Mesenchymal stem cell (in vitro differentiated cells and primary cell): ENCODE measurements around the gene EIF6.

Experiments used
- DNase-seq: peaks from one replicate; pipeline ENCODE4 v3.0.0-alpha.2; 2013
- H2AFZ ChIP-seq: one replicate; pipeline ENCODE4 v1.6.1; 2013; ENCODE audit warnings: low read depth, mild to moderate bottlenecking, control low read depth, inconsistent platforms, low read length, moderate library complexity
- H2AK5ac ChIP-seq: 2 replicates; pipeline ENCODE4 v1.6.1; 2013; ENCODE audit warnings: low read length, moderate library complexity, mild to moderate bottlenecking, inconsistent platforms; ENCODE audit not compliant: severe bottlenecking
- H2BK120ac ChIP-seq: one replicate; pipeline ENCODE4 v1.6.1; 2013; ENCODE audit warnings: low read depth, mild to moderate bottlenecking, inconsistent platforms, low read length, moderate library complexity
- H2BK12ac ChIP-seq, 2 experiments: one replicate each; pipeline ENCODE4 v1.6.1; 2013; ENCODE audit warnings: inconsistent platforms in 2 of 2, low read length in 2 of 2, mild to moderate bottlenecking in 2 of 2, moderate library complexity in 2 of 2, control low read depth in 1 of 2
- H2BK15ac ChIP-seq: one replicate; pipeline ENCODE4 v1.6.1; 2013; ENCODE audit warnings: mild to moderate bottlenecking, low read depth, inconsistent platforms; ENCODE audit not compliant: poor library complexity, severe bottlenecking
- H2BK5ac ChIP-seq: 2 replicates; pipeline ENCODE4 v1.6.1; 2013; ENCODE audit warnings: low read depth, mild to moderate bottlenecking, low read length, control low read depth, inconsistent platforms; ENCODE audit not compliant: poor library complexity, severe bottlenecking
- H3K14ac ChIP-seq, 2 experiments: one replicate each; pipeline ENCODE4 v1.6.1; 2013; ENCODE audit warnings: inconsistent platforms in 2 of 2, low read length in 2 of 2, control low read depth in 1 of 2, mild to moderate bottlenecking in 1 of 2, moderate library complexity in 1 of 2
- H3K18ac ChIP-seq, 2 experiments: one replicate each; pipeline ENCODE4 v1.6.1; 2013; ENCODE audit warnings: inconsistent platforms in 2 of 2, low read length in 2 of 2, control low read depth in 1 of 2, low read depth in 1 of 2, mild to moderate bottlenecking in 1 of 2
- H3K23ac ChIP-seq, 2 experiments: one replicate each; pipeline ENCODE4 v1.6.1; 2013; ENCODE audit warnings: inconsistent platforms in 2 of 2, low read length in 2 of 2, mild to moderate bottlenecking in 2 of 2, moderate library complexity in 2 of 2, control low read depth in 1 of 2
- H3K27ac ChIP-seq: 2 replicates; pipeline ENCODE4 v1.5.1; 2013; ENCODE audit warnings: mild to moderate bottlenecking, moderate library complexity, low read length, control low read depth, inconsistent platforms; ENCODE audit not compliant: poor library complexity, severe bottlenecking
- H3K27me3 ChIP-seq, 2 experiments: 2 replicates each; pipeline versions ENCODE4 v1.6.1 to v1.7.0; 2013; ENCODE audit warnings: low read length in 2 of 2, mild to moderate bottlenecking in 2 of 2, moderate library complexity in 2 of 2, control low read depth in 1 of 2, inconsistent platforms in 1 of 2; ENCODE audit not compliant: control insufficient read depth in 1 of 2, insufficient read depth in 1 of 2
- H3K36me3 ChIP-seq, 2 experiments: 2 replicates each; pipeline versions ENCODE4 v1.6.1 to v1.7.0; 2013; ENCODE audit warnings: low read length in 2 of 2, control low read depth in 1 of 2, inconsistent platforms in 1 of 2, low read depth in 1 of 2, mild to moderate bottlenecking in 1 of 2; ENCODE audit not compliant: insufficient read depth in 2 of 2, control insufficient read depth in 1 of 2
- H3K4ac ChIP-seq, 2 experiments: one replicate each; pipeline ENCODE4 v1.6.1; 2013; ENCODE audit warnings: inconsistent platforms in 2 of 2, low read length in 2 of 2, mild to moderate bottlenecking in 2 of 2, moderate library complexity in 2 of 2, control low read depth in 1 of 2, low read depth in 1 of 2
- H3K4me1 ChIP-seq: 2 replicates; pipeline ENCODE4 v1.6.1; 2013; ENCODE audit warnings: low read depth, low read length, control low read depth; ENCODE audit not compliant: control insufficient read depth, insufficient read depth
- H3K4me2 ChIP-seq: 2 replicates; pipeline ENCODE4 v1.6.1; 2013; ENCODE audit warnings: low read length, mild to moderate bottlenecking, inconsistent platforms; ENCODE audit not compliant: poor library complexity, severe bottlenecking
- H3K4me3 ChIP-seq, 2 experiments: 2 replicates each; pipeline versions ENCODE4 v1.5.1 to v1.7.0; 2013; ENCODE audit warnings: low read length in 2 of 2, mild to moderate bottlenecking in 2 of 2, control low read depth in 1 of 2, low read depth in 1 of 2; ENCODE audit not compliant: insufficient read depth in 1 of 2
- H3K79me1 ChIP-seq: replicated peaks from 2 replicates; pipeline ENCODE4 v1.6.1; 2013; ENCODE audit warnings: mild to moderate bottlenecking, control low read depth, low read length, inconsistent platforms; ENCODE audit not compliant: poor library complexity, severe bottlenecking
- H3K9ac ChIP-seq: 2 replicates; pipeline ENCODE4 v1.7.0; 2013; ENCODE audit warnings: mild to moderate bottlenecking, low read length, moderate library complexity
- H3K9me3 ChIP-seq: 2 replicates; pipeline ENCODE4 v1.7.0; 2013; ENCODE audit warnings: mild to moderate bottlenecking, low read length; ENCODE audit not compliant: control insufficient read depth
- H4K8ac ChIP-seq: one replicate; pipeline ENCODE4 v1.6.1; 2013; ENCODE audit warnings: inconsistent platforms, mild to moderate bottlenecking, low read length, moderate library complexity
- H4K91ac ChIP-seq: one replicate; pipeline ENCODE4 v1.6.1; 2013; ENCODE audit warnings: mild to moderate bottlenecking, low read length, inconsistent platforms
- WGBS: methylation state at CpG from one replicate; pipeline ENCODE4 v1.1.7; 2013; ENCODE audit warnings: mixed read lengths; 5-methylcytosine and 5-hydroxymethylcytosine counted together

The EIF6 gene

DNA sequence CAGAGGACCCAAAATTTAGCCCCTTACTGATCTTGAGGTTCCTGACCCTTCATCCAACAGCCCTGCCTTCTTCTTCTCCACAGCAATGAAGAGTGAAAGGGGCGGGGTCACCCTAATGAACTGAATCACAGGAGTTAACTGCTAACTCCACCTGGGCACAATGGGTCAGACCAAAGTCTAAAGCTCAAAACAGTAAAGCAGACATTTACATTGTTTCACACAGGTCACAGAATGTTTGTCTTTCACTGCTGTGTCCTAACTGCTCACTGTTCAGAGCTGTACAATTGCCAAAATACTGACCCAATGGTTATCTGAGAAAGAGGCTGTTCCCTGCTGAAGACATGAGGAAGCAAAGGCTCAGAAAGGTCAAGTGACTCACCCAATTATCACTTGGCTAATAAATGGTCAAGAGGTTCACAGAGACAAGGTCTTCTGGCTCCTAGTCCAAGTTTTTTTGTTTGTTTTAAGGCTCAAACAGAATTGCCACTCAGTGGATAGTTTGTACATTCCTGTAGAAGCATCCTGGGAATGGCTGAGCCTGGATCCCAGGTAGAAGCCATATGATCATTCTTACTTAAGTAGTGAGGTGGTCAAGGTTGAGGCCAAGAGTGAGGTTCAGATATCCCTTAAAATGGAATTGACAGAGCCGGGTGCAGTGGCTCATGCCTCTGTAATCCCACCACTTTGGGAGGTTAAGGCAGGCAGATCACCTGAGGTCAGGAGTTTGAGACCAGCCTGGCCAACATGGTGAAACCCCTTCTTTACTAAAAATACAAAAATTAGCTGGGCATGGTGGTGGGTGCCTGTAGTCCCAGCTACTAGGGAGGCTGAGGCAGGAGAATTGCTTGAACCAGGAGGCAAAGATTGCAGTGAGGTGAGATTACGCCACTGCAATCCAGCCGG, 42.8 kb upstream of the EIF6 start:
- Histone ChIP-seq H4K91ac (no peak overlapping the region), H2BK15ac (no peak overlapping the region)
- WGBS, result 82% methylated on average over 4 of the region's 4 CpGs

DNA sequence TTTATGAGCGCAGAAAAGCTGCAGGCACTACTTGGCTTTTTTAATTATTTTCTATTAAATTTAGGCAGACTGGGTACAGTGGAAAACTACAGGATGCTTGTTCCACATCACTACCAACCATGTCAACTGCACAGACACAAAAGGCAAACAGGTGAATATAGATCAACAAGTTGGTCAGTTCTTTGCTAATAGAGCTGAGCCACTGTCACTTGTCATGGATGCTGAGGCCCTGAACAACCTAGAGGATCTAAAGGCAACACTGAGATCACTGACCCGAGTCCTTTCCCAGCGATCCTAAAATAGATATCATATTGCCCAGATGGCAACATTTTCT, 42.1 kb upstream of the EIF6 start:
- Histone ChIP-seq H3K4me3 (peak overlapping the region in 1 of 2 experiments; percentile 1), H2BK12ac (peak overlapping the region in 1 of 2 experiments; percentile 4), H3K27ac (no peak overlapping the region), H3K4ac (peak overlapping the region in 1 of 2 experiments; percentile 10), H3K79me1 (peaks cover 4% of the 10 kb centered on the region), H2AK5ac (peak overlapping the region; percentile 84), H2BK120ac (no peak overlapping the region), H4K8ac (no peak overlapping the region), H3K14ac (no peak overlapping the region), H2AFZ (no peak overlapping the region), H3K27me3 (no peaks in the 10 kb centered on the region), H3K18ac (peak overlapping the region in 1 of 2 experiments; percentile 25), H2BK15ac (no peak overlapping the region), H3K4me1 (peaks cover 6% of the 10 kb centered on the region), H4K91ac (no peak overlapping the region), H3K9me3 (no peaks in the 10 kb centered on the region), H3K36me3 (peaks cover 0 to 13% of the 10 kb centered on the region in 2 experiments), H3K23ac (no peak overlapping the region), H3K9ac (no peak overlapping the region), H3K4me2 (no peak overlapping the region), H2BK5ac (no peak overlapping the region)
- no peak for DNase-seq
- 82% methylated on average over 2 of the region's 3 CpGs for WGBS

More for the DNA sequence above, 42.8 kb upstream of the EIF6 start:
- H3K23ac ChIP-seq, result no peak overlapping the region
- no peaks in the 10 kb centered on the region for H3K27me3 ChIP-seq
- peak overlapping the region in 1 of 2 experiments; percentile 25 for H3K18ac ChIP-seq
- H3K9me3 ChIP-seq, result no peaks in the 10 kb centered on the region
- H3K4ac ChIP-seq, result no peak overlapping the region
- peak overlapping the region; percentile 5 for H3K27ac ChIP-seq
- no peak overlapping the region for H2BK120ac ChIP-seq
- H3K14ac ChIP-seq, result no peak overlapping the region
- no peak overlapping the region for H2AFZ ChIP-seq
- no peak overlapping the region for H4K8ac ChIP-seq
- peaks cover 4% of the 10 kb centered on the region for H3K79me1 ChIP-seq
- H3K9ac ChIP-seq, result no peak overlapping the region
- H2AK5ac ChIP-seq, result peak overlapping the region; percentile 84
- DNase-seq, result peak; percentile 66
- H2BK12ac ChIP-seq, result peak overlapping the region in 1 of 2 experiments; percentile 59
- peak overlapping the region in 1 of 2 experiments; percentile 1 for H3K4me3 ChIP-seq
- H2BK5ac ChIP-seq, result no peak overlapping the region
- H3K4me2 ChIP-seq, result no peak overlapping the region
- H3K36me3 ChIP-seq, result peaks cover 2 to 19% of the 10 kb centered on the region in 2 experiments
- peaks cover 6% of the 10 kb centered on the region for H3K4me1 ChIP-seq

DNA sequence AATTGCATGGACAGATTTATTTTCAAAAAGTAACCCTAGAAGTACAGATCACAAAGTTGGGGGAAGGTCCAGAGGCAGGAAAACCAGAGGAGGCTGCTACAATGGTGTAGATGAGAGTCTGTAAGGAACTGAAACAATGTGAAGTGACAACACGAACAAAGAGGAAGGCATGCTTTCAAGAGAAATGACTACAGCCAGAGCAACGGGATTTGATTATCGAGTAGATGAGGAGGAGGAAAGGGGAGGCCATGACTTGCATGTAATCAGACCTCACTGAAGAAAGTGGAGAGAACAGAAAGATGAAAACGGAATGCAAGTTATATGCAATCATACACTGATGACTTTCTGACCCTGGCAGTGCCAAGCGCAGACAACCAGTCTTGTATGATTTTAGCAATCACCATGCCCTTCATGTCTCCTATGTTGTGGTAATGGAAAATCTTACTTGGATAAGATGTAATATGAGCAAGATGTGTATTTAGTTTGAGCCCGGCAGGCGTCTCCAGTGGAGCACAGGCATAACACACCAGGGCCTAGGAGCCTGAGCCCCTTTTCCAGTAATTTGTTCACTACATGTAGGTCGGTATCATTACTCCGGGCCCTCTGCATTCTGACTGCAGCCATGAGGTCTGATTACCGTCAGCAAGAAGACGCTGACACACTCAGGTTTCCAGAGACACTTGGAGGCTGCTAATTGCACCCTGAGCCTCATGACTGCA, 41.6 kb upstream of the EIF6 start:
- H3K79me1 ChIP-seq, result peaks cover 4% of the 10 kb centered on the region
- H3K4ac ChIP-seq, result peak overlapping the region in 1 of 2 experiments; percentile 10
- 72% methylated on average over 11 of the region's 11 CpGs for WGBS
- H3K4me2 ChIP-seq, result no peak overlapping the region
- no peak overlapping the region for H2BK15ac ChIP-seq
- no peak overlapping the region for H2BK5ac ChIP-seq
- H2AK5ac ChIP-seq, result peak overlapping the region; percentile 50
- peaks cover 6% of the 10 kb centered on the region for H3K4me1 ChIP-seq
- no peak overlapping the region for H3K9ac ChIP-seq
- H3K36me3 ChIP-seq, result peaks cover 0 to 10% of the 10 kb centered on the region in 2 experiments
- no peak overlapping the region for H3K14ac ChIP-seq
- no peak overlapping the region for H2AFZ ChIP-seq
- peak overlapping the region in 1 of 2 experiments; percentile 30 for H3K18ac ChIP-seq
- H3K4me3 ChIP-seq, result no peak overlapping the region
- H3K9me3 ChIP-seq, result no peaks in the 10 kb centered on the region
- peak overlapping the region; percentile 7 to 12 for H2BK12ac ChIP-seq
- no peak overlapping the region for H3K23ac ChIP-seq
- no peak overlapping the region for H3K27ac ChIP-seq
- no peak overlapping the region for H4K91ac ChIP-seq
- no peak overlapping the region for H4K8ac ChIP-seq
- H3K27me3 ChIP-seq, result no peaks in the 10 kb centered on the region
- no peak overlapping the region for H2BK120ac ChIP-seq
- no peak for DNase-seq

DNA sequence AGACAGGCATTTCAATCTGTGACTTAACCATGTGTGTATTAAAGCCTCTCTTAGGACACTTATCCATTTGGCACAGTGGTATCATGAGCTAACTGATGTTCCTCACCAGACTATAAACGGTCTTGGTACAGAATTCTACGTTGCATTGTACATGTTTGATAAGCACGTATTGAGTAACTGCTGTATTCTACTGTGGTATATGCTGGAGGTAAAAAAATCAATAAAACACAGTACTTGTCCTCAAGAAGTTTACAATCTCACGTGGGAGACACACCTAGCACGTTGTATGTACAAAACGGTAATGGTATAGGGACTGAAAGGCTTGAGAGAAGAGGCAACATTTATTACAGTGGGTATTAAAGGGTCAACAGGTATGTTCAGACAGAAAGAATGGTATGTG, 40.8 kb upstream of the EIF6 start:
- no peaks in the 10 kb centered on the region for H3K27me3 ChIP-seq
- H3K9me3 ChIP-seq, result no peaks in the 10 kb centered on the region
- peak overlapping the region; percentile 89 for H2AK5ac ChIP-seq
- H3K27ac ChIP-seq, result no peak overlapping the region
- no peak overlapping the region for H3K4me3 ChIP-seq
- 94% methylated on average over 6 of the region's 6 CpGs for WGBS
- H3K4ac ChIP-seq, result no peak overlapping the region
- H2BK15ac ChIP-seq, result no peak overlapping the region
- H3K14ac ChIP-seq, result no peak overlapping the region
- H3K9ac ChIP-seq, result no peak overlapping the region
- H2BK5ac ChIP-seq, result no peak overlapping the region
- no peak overlapping the region for H4K91ac ChIP-seq
- peaks cover 0 to 10% of the 10 kb centered on the region in 2 experiments for H3K36me3 ChIP-seq
- peaks cover 4% of the 10 kb centered on the region for H3K79me1 ChIP-seq
- no peak overlapping the region for H3K4me2 ChIP-seq
- no peak overlapping the region for H2AFZ ChIP-seq
- no peak overlapping the region for H4K8ac ChIP-seq
- no peak overlapping the region for H2BK120ac ChIP-seq
- H2BK12ac ChIP-seq, result no peak overlapping the region
- H3K23ac ChIP-seq, result no peak overlapping the region
- no peak overlapping the region for H3K18ac ChIP-seq
- no peak for DNase-seq
- H3K4me1 ChIP-seq, result peaks cover 9% of the 10 kb centered on the region
